ENCODE measurements around the gene GLCE. TPM values are rescaled to one million over a fixed set of nuclear protein-coding genes. Genes with fewer than 3 reads are reported as not detected.
"Not testable (repeated sequence)": the region's sequence is repeated elsewhere in the genome, so short reads cannot be mapped to it uniquely, and the experiment has no call there.

The GLCE gene
- total RNA-seq, 1 donor from 2014 or later = 49.5 TPM

GRCh38 chr15:69275074-69275670, 114.7 kb downstream of the GLCE start:
- DNase-seq = no peak

- DNase-seq = no peak
These were observed 115.6 kb downstream of the GLCE start for GRCh38 chr15:69275933-69276560.

GRCh38 chr15:69277316-69277715, 116.9 kb downstream of the GLCE start:
- DNase-seq = no peak

- DNase-seq = no peak
These were observed 119.2 kb downstream of the GLCE start for GRCh38 chr15:69279636-69280035.

GRCh38 chr15:69280783-69281182, 120.3 kb downstream of the GLCE start:
- DNase-seq = no peak

GRCh38 chr15:69282104-69282743, 121.8 kb downstream of the GLCE start:
- DNase-seq = no peak

GRCh38 chr15:69285834-69286233, 125.4 kb downstream of the GLCE start:
- DNase-seq = no peak

GRCh38 chr15:69288011-69288410, 127.6 kb downstream of the GLCE start:
- no peak for DNase-seq

GRCh38 chr15:69288531-69289341, 128.3 kb downstream of the GLCE start:
- DNase-seq = no peak

- no peak for DNase-seq
These were observed 129.1 kb downstream of the GLCE start for GRCh38 chr15:69289342-69290146.

- no peak for DNase-seq
These were observed 130.1 kb downstream of the GLCE start for GRCh38 chr15:69290346-69291164.

GRCh38 chr15:69291651-69292050, 131.2 kb downstream of the GLCE start:
- not testable (repeated sequence) for DNase-seq

- DNase-seq = no peak
These were observed 132.5 kb downstream of the GLCE start for GRCh38 chr15:69292826-69293420.

GRCh38 chr15:69293741-69294615, 133.5 kb downstream of the GLCE start:
- DNase-seq = no peak

- DNase-seq = no peak
These were observed 136.2 kb downstream of the GLCE start for GRCh38 chr15:69296606-69297005.

GRCh38 chr15:69297642-69298353, 137.4 kb downstream of the GLCE start:
- no peak for DNase-seq

- DNase-seq = no peak
These were observed 137.9 kb downstream of the GLCE start for GRCh38 chr15:69298354-69298696.

- DNase-seq = no peak
These were observed 138.4 kb downstream of the GLCE start, which contains the start of gene PAQR5 for GRCh38 chr15:69298697-69299441. Gene PAQR5, plus strand, starts transcription at chr15:69298912. Its CDS starts 61,169 bp downstream, at chr15:69360081.
